Measurements from ENCODE around the gene POC1B. TPM values are rescaled to one million over a fixed set of nuclear protein-coding genes. Genes with fewer than 3 reads are reported as not detected.

Gene POC1B
- total RNA-seq, 1 experiment from 2014 or later = 43.9 TPM

DNA sequence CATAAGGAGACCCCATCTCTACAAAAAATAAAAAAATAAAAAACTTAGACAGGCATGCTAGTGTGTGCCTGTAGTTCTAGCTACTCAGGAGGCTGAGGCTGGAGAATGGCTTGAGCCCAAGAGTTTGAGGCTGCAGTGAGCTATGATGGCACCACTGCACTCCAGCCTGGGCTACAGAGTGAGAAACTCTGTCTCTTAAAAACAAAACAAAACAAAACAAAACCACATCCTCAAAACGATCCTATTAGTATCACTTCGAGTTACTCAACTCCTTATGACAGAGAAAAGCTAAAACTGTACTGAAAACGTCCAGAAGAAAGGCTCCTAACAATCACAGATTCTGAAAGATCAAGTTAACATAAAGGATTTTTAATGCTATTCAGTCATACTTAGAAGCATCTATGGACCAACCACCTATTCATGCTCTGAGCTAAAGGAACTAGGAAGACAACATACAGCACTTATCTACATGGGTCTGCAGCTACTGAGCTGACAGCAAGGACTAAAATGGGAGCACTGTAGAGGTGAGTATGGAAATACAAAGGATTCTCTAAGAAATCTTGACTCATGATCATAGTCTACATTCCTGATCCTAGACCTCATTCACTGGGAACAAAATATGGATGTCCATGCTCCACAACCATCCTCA is 98.2 kb downstream of the POC1B start:
- DNase-seq (ENCODE audit: extremely low read depth, low read depth) = no peak

DNA sequence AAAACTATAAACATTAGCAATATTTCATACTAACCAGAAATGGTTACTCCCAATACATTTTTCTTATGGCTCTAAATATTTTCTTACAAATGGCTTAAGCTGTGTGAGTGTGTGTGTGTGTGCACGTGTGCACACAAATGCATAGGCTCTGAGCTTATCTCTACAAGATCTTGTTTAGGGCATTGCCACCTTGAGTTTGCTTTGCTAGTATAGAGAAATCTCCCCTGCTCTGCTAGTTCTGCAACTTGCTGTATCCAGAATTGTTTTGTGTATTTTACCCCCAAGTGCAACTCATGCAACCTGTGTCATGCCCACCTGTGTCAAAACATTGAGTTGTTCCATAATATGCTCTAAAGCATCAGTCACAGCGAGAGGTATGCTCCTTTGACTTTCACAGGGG is 101.0 kb downstream of the POC1B start:
- no peak for DNase-seq (ENCODE audit: extremely low read depth, low read depth)

DNA sequence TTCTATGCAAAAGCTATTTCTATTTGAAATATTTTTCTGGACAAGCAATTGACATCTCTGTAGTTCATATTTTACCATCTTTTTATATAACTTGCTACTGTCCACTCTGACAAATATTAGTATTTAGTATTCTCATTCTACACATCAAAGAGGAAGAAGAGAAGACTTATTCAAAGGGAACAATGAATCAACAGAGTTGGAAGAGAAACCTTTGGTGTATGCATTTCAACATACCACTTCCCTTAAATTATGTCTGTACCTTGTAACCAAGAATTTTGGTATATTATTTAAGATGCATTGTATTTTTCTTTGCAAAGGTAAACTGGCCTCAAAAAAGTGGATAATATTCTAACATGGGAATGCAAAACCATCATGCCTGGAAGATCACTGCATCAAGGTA is 101.5 kb downstream of the POC1B start:
- DNase-seq (ENCODE audit: extremely low read depth, low read depth) = no peak

DNA sequence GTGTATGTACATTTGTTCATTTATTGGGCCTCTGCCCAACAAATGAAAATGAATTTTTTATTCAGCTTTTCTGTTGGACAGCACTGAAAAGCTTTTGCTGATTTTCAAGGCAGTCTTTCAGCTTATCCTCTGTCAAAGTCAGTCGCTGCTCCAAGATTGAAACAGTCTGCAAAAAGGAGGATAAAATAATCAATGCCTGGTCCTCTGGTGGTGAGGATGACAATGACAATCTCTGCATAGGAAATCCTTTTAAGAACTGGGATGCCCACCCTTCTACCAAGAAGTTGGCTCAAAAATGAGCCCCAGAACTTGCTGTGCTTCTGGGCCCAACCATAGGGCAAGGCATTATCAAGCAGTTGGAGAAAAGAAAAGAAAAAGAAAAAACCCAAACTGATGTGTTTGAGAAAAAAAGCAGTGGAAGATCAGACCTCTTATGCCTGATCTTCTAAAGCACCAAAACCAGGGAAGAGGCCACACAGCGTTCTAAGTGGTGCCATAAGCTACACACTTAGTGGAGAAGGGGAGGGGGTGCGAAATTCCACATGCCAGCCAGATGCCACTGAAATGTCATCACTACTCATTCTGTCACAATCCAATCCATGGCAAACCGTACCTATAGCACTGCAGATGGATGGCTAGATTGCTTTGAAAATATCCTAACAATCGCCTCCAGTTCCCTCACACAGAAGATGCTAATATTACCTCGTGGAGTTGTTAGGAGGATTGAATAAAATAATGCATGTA is 104.6 kb downstream of the POC1B start:
- DNase-seq (ENCODE audit: extremely low read depth, low read depth) = peak; percentile 76

DNA sequence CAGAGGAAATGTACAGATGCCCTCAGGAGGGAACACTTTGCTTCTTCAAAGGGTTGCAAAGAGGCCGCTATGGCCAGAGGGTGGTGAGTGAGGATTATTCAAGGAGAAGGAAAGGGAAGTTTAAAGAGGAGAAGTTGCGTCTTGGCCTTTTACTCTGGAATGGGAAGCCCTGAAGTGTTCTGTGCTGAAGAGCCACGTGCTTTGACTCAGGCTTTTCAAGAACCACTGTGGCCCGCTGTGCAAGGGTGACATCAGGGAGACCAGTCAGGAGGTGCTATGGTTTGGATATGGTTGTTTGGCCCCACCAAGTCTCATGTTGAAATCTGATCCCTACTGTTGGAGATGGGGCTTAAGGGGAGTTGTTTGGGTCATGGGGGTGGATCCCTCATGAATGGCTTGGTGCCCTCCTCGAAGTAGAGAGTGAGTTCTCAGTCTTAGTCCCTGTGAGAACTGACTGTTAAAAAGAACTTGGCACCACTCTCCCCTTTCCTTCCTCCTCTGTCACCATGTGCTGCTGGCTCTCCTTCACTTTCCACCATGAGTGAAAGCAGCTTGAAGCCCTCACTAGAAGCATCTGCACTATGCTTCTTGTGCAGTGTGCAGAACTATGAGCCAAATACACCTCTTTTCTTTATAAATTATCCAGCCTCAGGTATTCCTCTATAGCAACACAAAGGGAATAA is 107.5 kb downstream of the POC1B start:
- DNase-seq (ENCODE audit: extremely low read depth, low read depth) = no peak

DNA sequence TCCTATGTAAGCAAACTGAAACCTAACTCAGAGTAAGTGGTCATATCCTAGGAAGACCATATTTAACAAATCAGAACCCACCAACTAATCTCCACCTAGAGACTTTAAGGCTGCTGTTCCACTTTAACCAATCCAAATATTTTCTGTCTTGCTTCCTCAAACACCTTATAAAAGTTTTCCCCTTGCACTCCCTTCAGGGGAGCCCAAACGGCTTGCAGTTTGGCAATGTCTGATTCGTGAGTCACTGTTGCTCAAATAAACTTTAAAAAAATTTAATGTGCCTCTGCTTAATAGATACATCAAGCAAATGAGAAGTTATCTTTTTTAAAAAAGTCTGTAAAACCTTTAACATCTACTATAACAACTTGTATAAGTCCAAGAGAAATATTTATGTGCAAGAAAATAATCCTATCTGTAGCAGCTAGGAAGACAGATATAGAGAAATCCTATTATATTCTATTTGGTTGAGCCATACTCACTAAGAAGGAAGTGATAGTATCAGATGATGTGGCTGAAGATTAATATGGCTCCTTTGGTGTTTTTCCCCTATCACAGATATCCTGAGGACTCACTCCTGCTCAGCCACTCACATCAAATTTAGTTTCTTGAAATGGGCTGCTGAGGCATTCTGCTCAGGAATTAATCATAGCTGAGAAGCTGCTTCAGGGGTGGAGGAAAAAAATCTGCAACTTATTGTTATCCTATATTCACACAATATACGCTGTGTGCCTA is 108.4 kb downstream of the POC1B start:
- no peak for DNase-seq (ENCODE audit: extremely low read depth, low read depth)

DNA sequence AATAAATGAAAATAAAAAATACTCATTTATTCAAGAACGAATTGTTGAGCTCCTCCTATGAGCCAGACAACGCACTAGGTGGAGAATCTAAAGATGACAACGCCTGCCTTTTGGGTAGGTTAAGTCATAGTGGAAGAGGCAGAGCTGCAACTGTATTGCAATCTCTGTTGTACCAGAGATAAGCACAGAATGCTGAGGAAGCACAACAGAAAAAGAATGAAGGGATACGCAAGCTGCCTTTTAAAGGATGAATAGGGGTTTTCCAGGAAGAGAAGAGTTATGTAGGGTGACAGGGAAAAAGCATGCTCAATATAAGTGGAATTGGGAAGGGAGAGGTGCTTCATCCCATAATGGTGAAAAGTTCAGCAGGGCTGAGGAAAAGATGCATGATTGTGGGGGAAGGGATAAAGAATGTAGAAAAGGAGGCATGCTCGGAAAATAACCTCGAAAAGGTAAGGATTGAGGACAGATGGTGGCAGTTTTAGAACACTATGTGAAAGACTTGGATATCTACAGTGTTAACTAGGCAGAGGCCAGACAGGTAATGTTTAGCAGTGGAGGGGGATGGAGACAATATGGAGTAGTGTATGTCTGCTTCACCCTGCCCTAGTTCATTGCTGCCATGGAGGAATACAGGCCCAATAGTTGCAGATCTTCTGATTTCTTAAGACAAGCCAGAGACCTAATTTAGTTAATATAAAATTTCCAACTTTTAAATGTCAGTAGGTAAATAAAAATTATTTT is 109.6 kb downstream of the POC1B start:
- DNase-seq (ENCODE audit: extremely low read depth, low read depth) = no peak

DNA sequence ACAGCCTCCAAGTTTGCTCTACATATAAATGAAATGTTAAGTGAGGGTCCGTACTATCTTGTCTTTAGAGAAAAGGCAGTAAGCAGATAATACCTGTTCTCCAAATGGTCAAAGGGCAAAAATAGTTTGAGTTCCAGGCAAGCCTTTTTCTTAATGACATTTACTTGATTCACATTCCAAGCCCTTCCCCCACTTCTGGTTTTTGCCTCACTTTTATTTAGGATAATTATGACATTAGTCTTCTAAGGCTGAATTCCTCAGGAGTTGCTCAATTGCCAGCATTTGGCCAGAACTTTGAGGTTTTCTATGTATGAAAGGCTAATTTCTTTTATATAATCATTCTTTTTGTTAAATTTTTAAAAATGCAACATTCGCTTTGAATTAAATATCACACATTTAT is 111.0 kb downstream of the POC1B start:
- no peak for DNase-seq (ENCODE audit: extremely low read depth, low read depth)

DNA sequence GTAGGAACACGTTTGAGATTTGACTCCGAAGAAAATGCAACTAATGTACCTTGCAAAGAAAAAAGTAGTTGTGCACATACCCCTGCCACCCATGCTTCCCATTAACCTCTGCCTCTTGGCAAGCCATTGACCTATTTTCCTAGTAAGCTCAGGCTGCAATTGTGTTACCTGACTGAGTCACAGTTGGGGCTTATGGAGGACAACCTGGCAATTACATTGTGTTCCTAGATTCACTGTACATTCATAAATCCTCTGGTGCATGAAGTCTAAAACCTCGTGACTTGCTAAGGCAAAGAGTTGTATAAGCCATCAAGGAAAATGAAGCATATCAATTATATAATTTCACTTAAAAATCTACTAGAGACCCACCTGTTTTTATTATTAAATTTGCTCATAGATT is 111.5 kb downstream of the POC1B start:
- no peak for DNase-seq (ENCODE audit: extremely low read depth, low read depth)

DNA sequence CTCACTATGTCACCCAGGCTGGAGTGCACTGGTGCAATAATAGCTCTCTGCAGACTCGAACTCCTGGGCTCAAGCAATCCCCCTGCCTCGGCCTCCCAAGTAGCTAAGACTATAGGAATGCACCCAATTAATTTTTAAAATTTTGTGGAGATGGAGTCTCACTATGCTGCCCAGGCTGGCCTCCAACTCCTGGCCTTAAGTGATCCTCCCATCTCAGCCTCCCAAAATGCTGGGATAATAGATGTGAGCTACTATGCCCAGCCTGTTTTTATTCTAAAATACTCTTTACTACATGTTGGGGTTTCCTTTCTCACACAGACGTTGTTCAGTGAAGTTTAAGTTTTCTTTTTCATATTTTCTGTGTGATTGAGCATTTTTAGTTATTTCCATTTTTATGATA is 112.6 kb downstream of the POC1B start:
- DNase-seq (ENCODE audit: extremely low read depth, low read depth) = no peak

DNA sequence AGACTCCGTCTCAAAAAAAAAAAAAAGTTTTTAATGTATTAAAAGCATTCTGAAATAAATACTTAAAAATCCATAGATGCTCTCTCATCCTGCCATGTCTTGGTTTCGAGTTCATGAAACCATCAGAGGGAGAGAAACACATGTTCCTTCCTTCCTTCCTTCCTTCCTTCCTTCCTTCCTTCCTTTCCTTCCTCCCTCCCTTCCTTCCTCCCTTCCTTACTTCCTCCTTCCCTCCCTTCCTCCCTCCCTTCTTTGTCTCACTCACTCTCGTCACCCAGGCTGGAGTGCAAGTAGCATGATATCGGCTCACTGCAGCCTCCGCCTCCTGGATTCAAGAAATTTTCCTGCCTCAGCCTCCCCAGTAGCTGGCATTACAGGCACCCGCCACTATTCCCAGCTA is 113.2 kb downstream of the POC1B start:
- DNase-seq (ENCODE audit: extremely low read depth, low read depth) = no peak

DNA sequence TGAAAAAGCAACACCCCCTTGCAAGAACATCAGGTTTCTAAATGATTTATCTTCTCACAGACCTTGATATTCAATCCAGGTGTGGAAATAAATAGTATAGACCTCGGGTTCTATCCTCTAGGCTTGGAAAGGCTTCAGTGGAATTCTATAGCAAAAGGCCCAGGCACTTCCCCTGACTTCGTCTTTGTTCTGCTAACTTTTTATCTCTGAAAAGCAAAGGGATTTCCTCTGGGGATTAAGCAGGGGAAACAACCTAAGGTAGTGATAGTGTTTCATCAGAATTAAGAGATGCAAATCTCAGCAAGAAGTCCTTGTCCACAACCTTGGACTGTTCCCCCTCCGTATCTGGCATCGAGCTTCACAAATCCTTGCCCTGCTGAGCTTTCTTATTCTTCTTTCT is 114.0 kb downstream of the POC1B start:
- DNase-seq (ENCODE audit: extremely low read depth, low read depth) = no peak

DNA sequence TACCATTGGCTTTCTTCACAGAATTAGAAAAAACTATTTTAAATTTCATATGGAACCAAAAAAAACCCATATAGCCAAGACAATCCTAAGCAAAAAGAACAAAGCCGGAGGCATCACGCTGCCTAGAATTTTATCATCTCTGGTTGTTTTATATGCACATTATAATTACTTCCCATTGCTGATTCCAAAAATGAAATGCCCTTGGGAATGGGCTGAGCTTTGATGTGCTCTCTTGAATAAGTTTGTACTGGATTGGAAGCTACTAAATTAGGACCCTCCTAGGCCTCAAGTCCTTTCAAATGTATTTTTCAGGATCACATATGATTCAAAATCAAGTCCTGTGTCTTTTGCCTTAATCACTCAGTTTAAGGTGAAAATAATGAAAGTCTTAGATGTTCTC is 114.6 kb downstream of the POC1B start:
- DNase-seq (ENCODE audit: extremely low read depth, low read depth) = no peak

DNA sequence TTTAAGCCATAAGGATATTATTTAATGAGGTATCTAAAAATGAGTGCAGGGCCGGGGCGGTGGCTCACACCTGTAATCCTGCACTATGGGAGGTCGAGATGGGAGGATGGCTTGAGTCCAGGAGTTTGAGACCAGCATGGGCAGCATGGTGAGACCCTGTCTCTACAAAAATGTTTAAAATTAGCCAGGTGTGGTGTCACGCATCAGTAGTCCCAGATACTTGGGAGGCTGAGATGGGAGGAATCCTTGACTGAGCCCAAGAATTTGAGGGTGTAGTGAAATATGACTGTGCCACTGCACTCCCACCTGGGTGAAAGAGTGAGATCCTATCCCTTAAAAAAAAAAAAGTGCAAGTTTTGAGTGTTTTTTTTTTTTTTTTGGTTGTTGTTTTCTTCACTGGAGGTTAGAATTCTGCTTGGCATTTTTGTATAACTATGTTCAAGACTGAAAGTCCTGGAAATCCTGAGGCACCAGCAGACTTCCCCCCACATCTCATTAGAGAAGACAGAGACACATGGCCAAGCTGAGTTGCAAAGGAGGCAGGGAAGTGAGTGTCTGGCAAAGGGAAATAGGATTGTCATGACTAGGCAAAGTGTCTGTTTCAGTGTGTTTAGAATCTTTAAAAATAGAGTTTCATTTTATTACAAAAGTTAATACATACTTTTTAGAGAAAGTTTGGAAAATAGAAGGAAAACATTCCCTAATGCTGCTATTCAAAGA is 120.1 kb downstream of the POC1B start:
- DNase-seq (ENCODE audit: extremely low read depth, low read depth) = no peak

DNA sequence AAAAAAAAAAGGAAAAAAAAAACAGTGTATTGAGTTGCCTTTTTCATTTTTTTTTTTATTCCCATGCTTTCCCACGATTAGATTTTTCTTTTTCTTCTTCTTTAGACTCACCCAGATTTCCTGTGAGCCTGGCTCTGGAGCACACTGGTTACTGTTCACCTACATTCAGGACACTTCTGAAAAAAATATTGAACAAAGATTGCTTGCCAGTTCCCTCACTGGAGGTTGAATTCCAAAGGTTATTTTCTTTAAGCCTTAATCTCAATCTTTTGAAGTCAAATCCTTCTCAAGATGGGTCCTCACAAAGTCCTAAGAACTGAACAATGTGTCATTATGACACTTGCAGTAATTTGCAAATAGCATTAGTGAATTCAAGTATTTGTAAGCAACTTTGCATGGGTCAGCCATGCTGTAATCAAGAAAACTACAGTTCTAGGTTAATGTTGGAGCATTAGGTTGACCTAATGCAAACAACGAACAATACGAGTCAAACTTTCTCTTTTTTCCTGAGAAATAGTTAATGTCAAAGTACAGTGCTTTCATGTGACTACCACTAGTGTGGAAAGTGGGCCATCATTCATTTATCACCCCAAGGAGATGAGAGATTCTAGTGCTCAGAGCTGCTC is 124.3 kb downstream of the POC1B start:
- no peak for DNase-seq (ENCODE audit: extremely low read depth, low read depth)

DNA sequence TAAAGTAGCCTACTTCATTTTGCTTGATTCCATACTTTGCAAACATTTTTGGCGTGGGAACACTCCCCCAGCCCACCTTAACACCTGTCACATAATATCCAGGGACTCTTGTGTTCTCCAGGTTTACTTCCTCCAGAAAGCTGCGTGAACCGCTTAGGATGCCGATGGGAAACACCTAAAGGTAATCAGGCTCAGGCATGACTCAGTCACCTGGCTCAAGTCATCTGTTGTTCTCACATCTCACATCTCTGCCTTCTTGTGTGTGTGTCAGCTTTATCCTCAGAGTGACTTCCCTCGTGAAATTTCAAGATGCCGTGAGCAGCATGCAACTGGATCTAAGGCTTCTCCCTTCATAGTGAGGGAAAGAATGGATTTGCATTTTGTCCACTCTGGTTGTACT is 125.4 kb downstream of the POC1B start:
- DNase-seq (ENCODE audit: extremely low read depth, low read depth) = no peak

DNA sequence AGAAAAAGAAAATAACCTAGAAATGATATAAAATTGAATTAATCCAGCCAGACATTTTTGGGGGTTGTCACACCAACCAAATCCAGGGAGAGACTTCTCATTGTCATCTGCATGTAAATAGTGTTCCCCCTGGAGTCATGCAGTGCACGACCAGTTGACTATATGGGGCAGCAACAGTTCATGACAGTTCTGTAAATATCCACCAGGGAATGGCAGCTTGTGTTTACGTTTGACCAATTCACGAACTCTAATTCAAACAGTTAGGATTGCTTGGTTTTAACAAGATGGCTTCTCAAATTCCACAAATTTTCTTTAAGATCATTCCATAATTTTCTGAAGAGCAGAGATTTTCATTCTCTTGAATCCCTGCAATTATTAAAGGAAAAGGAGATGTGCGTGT is 130.1 kb downstream of the POC1B start:
- no peak for DNase-seq (ENCODE audit: extremely low read depth, low read depth)

DNA sequence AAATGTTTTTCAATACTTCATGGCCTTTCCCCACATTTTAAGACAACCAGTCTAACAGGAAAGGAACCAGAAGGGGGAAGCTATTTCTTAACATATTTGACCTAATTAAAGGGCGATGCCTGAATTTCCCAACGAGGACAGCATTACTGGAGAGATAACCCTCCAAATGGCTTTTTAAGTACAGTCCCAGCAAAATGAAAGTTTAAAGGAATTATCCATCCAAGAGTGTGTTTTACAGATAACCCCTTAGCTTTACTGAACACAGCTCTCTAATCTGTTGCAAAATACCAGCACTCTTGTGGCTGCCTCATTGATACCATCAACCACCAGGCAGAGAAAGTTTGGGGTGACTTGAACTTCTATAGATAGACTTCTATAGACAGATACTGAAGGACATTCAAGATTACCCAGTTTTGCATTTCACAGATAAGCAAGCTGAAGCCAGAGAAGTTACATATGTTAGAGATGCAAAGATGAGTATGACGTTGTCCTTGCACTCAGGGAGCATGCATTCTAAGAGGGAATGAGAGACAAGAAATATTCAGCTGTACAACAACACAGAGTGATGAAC is 132.2 kb downstream of the POC1B start:
- no peak for DNase-seq (ENCODE audit: extremely low read depth, low read depth)

DNA sequence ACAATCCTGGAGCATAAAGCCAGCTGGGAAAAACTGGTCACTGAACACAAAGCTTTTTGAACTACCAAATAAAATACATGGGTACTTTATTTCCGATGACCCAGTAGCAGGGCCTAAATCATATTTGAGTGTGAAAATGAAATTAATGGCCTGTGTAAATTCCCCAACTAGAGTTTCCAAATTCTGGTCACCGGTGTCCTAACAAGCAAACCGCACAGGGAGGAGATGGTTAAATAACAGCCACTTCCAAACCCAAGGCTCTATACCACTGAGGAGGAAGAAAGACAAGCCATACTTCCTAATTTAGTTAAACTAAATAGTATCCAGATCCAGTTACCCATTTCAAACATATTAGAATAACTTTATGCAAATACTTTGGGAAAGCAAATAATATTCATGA is 133.5 kb downstream of the POC1B start:
- no peak for DNase-seq (ENCODE audit: extremely low read depth, low read depth)

Data from NCI-H460 (cell line).